OCI-M2 (cell line): ENCODE measurements around the gene CDHR5.
"Not testable (repeated sequence)": the region's sequence is repeated elsewhere in the genome, so short reads cannot be mapped to it uniquely, and the experiment has no call there.

Experiments
- DNase-seq: peaks from one replicate; lab custom pipeline; 2025; ENCODE audit not compliant: unreplicated experiment; lab: John Stamatoyannopoulos, UW

Gene CDHR5

GRCh38 chr11:587978-588380, 36.8 kb downstream of the CDHR5 start:
- no peak for DNase-seq

GRCh38 chr11:587546-587945, 37.2 kb downstream of the CDHR5 start:
- no peak for DNase-seq

DNA sequence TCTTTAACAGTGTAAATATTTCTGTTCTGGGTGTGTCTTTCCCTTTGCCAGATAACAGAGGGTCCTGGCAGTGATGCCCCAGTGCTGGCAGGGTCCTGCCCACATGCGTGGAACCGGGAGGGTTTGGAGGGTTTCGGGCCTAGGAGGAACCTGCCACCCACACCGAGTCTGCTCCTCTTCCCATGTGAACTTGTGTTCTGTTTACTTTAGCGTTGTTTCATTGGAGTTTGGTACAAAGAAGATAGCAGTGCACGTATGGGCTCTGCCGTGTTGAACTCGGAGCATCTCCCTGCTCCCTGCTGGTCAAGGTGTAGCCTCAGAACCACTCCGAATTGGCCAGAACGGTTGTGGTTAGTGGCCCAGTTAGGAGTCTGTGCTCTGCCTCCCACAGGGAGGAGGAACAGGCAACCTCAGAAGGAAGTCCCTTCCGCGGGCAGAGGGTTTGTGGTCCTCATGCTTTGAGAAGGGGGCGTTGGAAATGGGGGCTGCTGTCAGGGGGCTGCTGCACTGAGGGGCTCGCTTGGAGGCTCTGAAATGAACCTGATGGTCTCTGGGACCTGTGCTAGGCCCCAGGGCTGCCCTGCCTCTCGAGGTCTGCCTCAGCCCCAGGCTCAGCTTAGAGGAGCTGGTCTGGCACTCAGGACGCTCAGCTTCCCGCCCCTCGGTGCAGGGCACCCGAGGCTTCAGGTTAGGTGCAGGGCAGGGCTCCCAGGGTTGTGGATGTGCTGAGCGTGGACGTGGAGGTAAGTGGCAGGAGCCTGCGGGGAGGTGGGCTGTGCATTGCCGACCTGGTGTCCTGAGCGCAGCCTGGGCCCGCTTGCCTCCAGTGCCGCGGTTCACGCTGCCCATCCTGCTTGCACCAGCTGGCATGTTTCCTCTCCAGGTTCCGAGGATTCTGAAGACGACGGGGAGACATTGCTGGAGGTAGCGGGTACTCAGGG, 38.1 kb downstream of the CDHR5 start:
- no peak for DNase-seq

- DNase-seq: no peak
Measured at GRCh38 chr11:584287-584686, 40.5 kb downstream of the CDHR5 start.

GRCh38 chr11:581752-582151, 43.0 kb downstream of the CDHR5 start:
- no peak for DNase-seq

- DNase-seq: no peak
Measured at GRCh38 chr11:581342-581741, 43.4 kb downstream of the CDHR5 start.

DNA sequence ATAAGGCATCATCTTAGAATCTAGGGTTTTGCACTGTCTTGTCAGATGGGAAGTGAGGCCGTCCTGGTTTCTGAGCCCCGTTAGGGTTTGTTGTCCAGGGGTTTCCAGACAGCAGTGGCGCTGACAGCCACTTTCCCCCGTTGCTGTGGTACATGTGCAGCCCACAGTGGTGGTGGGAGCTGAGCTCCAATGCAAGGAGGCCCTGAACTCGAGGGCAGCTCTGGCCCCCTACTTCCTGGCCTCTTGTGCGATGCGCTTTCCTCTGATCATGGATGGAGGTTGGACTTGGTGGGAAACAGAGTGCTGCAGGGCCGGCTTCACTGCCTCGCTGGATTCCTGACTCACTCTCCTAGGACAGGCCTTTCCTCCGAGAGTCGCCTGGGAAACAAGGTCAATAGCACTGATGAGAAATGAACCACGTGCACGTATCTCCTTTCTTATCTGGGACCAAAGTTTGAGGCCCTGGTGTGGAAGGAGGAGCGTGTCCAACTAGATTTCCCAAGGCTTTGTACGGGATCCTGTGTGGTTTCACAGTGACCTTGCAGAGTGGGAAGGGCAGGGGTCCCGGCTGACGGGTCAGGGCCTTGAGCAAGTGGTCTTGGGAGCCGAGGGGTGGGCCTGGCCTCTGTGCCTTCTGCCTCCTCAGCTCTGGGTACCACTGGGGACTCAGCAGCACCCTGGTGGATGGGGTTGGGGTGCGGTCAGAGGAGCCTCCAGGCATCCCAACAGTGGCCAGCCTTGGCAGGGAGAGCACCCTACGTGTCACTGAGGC, 44.7 kb downstream of the CDHR5 start:
- DNase-seq: no peak

- no peak for DNase-seq
Measured at GRCh38 chr11:578276-579035, 46.3 kb downstream of the CDHR5 start.

GRCh38 chr11:577611-577894, 47.2 kb downstream of the CDHR5 start:
- DNase-seq: no peak

DNA sequence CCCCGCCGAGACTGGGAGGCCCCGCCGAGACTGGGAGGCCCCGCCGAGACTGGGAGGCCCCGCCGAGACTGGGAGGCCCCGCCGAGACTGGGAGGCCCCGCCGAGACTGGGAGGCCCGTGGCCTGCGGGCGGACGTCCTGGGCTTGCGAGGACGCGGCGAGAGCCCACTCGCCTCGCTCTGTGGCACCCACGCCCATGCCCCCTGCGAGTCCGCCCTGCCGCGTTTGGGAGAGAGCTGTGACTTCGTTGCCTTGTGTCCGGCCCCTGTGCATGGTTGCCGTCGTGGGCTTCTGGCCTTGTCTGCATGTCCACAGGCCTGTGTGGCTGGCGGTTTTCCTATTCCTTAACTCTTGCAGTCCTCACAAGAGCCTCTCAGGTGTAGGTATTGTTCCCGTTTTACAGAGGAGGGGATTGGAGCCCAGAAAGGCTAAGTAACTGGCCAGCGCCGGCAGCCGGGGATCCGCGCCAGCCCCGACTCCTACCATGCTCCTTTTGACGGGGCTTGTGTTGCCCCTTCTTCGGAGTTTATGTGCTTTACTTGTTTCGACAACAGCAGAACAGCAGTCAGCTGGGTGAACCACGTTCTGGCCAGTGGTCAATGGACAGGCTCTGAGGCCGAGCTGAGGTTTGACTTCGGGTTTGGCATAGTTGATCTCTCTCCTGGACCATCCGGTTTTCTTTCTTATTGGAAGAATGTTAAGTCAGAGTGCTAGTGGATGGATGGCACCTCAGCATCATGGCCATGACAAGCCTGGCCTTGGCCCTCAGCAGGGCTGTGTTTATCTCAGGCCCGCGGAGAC, 47.7 kb downstream of the CDHR5 start:
- DNase-seq: no peak

- peak; percentile 45 for DNase-seq
Measured at GRCh38 chr11:575996-576768, 48.6 kb downstream of the CDHR5 start, which contains the start of gene PHRF1. Gene PHRF1, plus strand, starts transcription at chr11:576470. Its CDS starts 5,043 bp downstream, at chr11:581513.

- no peak for DNase-seq
Measured at GRCh38 chr11:575313-575995, 49.3 kb downstream of the CDHR5 start.

GRCh38 chr11:574632-575312, 50.0 kb downstream of the CDHR5 start:
- no peak for DNase-seq

DNA sequence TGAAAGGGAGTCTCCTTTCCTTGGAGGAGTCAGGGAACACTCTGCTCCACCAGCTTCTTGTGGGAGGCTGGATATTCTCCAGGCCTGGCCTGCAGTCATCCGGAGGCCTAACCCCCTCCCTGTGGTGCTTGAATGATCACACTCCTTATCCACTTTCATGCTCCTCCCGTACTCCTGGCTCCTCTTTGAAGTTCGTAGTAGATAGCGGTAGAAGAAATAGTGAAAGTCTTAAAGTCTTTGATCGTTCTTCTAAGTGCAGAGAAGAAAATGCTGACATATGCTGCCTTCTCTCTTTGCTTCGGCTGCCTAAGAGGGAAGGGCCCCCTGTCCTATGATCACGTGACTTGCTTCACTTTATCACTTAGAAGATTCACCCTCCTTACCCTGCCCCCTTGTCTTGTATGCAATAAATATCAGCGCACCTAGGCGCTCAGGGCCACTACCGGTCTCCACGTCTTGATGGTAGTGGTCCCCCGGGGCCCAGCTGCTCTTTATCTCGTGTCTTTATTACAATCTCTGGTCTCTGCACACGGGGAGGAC, 50.7 kb downstream of the CDHR5 start:
- not testable (repeated sequence) for DNase-seq

DNA sequence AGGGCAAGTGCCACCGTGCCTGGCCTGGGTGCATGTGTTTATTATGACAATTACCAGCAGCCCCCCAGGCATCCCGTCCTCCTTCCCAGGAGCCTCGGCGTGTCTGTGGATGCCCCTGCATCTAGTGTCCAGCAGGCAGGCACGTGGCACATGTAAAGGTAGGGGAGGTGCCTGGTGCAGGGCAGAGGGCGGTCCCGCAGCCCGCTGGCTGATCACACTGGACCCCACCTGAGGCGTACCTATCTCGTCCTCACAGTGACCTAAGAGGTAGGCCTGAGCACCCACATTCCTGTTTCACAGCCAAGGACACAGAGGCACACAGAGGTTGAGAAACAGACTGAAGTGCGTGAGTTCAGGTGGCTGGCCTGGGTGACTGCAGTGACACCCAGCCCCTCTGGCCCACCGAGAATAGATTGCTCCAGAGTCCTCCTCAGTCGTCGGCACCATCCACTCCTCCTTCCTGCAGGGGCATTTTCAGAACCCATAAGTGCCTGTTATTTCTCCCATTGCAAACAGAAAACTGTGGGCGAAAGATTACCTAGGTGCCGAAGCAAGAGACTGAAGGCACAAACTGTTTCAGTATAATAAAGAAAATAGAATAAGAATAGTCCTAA, 51.5 kb downstream of the CDHR5 start:
- no peak for DNase-seq

GRCh38 chr11:571802-572185, 53.0 kb downstream of the CDHR5 start:
- no peak for DNase-seq

DNA sequence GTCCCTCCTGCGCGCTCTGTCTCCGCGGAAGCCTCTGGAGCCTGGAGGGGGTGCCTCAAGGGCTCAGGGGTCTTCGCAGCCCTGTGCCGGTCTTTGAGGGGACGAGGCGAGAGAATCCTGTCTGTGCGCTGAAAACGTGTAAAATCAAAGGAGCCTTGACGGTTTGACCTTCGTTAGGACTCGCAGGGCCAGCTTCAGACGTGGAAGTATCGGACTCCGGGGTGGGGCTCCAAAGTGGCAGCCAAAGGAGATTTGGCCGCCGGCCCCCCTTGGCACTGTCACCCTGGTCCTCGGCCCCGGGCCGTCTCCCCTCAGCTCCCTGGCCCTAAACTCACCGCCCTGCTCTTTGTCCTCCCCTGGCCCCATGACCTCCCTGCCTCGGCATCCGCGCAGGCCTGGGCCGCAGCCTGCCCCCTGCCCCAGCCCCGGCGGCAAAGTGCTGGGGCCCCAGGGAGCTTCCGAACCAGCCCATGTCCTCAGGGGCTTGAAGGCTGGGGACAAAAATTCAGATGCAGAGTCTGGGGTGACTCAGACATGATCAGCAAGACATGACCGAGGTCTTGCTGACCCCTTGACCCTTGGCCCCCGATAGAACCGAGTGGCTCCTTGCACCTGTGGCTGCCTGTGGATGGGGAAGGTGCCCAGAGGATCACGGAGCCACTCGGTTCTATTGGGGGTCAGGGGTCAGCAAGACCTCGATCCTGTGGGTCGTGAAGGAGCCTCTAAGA, 55.4 kb downstream of the CDHR5 start:
- no peak for DNase-seq
